IMR-90 (cell line): ENCODE results near the gene BAIAP2.

Experiments
- BHLHE40 ChIP-seq: fragments of 150-350 bp; IDR thresholded peaks from 2 replicates; pipeline ENCODE4 v1.6.1; 2016; ENCODE audit warnings: mild to moderate bottlenecking, low read depth, low read length
- CHD1 ChIP-seq: IDR thresholded peaks from 2 replicates; pipeline ENCODE4 v1.6.1; 2012; ENCODE audit warnings: low read depth, low read length, improper control_type of control experiment
- FOS ChIP-seq: fragments of 150-350 bp; IDR thresholded peaks from 2 replicates; pipeline ENCODE4 v1.6.1; 2016; ENCODE audit warnings: low read depth, low read length
- MAZ ChIP-seq: IDR thresholded peaks from 2 replicates; pipeline ENCODE4 v1.6.1; 2012; ENCODE audit warnings: low read depth, mild to moderate bottlenecking, low read length, improper control_type of control experiment, moderate library complexity, borderline replicate concordance
- MXI1 ChIP-seq: IDR thresholded peaks from 2 replicates; pipeline ENCODE4 v1.6.1; 2012; ENCODE audit warnings: low read depth, mild to moderate bottlenecking, low read length, moderate library complexity, borderline replicate concordance
- POLR2A ChIP-seq: IDR thresholded peaks from 2 replicates; pipeline ENCODE4 v1.6.1; 2012; ENCODE audit warnings: mild to moderate bottlenecking, low read depth, low read length
- RAD21 ChIP-seq: IDR thresholded peaks from 2 replicates; pipeline ENCODE4 v1.6.1; 2012; ENCODE audit warnings: low read length, improper control_type of control experiment
- RCOR1 ChIP-seq: IDR thresholded peaks from 2 replicates; pipeline ENCODE4 v1.6.1; 2012; ENCODE audit warnings: mild to moderate bottlenecking, low read length, improper control_type of control experiment; ENCODE audit not compliant: insufficient replicate concordance
- SMC3 ChIP-seq: fragments of 150-350 bp; IDR thresholded peaks from 2 replicates; pipeline ENCODE4 v1.6.1; 2016; ENCODE audit warnings: low read depth, mild to moderate bottlenecking, antibody characterized with exemption, low read length, moderate library complexity
- TF ChIP-seq, protein P1 (sequence below): conservative IDR thresholded peaks from 2 replicates; pipeline ENCODE4 v1.5.1; 2012; ENCODE audit warnings: mild to moderate bottlenecking, low read depth, low read length, improper control_type of control experiment

DNA sequence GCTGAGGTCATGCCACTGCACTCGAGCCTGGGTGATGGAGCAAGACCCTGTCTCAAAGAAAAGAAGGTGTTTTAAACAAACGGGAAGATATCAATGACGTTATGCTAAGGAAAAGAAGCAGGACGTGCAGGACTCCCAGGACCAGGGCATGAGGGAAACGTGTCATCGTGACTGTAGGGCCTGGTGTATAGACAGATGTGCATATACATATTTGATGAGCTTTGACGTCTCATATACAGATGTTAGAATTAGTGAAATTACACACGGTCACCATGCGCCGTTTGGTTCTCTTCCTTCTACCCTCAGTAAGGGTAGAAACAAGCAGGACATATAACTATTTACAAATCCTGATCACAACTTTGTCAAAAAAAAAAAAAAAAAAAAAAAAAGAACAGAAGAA, 112.8 kb downstream of the BAIAP2 start:
- TF ChIP-seq POLR2A (no peak), RAD21 (no peak), SMC3 (no peak), MXI1 (no peak), CHD1 (no peak), RCOR1 (no peak), FOS (no peak), BHLHE40 (no peak), MAZ (no peak)
- TF ChIP-seq, protein P1, sequence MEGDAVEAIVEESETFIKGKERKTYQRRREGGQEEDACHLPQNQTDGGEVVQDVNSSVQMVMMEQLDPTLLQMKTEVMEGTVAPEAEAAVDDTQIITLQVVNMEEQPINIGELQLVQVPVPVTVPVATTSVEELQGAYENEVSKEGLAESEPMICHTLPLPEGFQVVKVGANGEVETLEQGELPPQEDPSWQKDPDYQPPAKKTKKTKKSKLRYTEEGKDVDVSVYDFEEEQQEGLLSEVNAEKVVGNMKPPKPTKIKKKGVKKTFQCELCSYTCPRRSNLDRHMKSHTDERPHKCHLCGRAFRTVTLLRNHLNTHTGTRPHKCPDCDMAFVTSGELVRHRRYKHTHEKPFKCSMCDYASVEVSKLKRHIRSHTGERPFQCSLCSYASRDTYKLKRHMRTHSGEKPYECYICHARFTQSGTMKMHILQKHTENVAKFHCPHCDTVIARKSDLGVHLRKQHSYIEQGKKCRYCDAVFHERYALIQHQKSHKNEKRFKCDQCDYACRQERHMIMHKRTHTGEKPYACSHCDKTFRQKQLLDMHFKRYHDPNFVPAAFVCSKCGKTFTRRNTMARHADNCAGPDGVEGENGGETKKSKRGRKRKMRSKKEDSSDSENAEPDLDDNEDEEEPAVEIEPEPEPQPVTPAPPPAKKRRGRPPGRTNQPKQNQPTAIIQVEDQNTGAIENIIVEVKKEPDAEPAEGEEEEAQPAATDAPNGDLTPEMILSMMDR = no peak
